Pons (tissue), 1 donor: Measurements from ENCODE around the gene FBXL13.
"Not testable (repeated sequence)": the region's sequence is repeated elsewhere in the genome, so short reads cannot be mapped to it uniquely, and the experiment has no call there.

Experiments
- DNase-seq: peaks from one replicate; pipeline ENCODE4 v3.0.0-alpha.2; 2016; ENCODE audit warnings: low spot score

The FBXL13 gene

DNA sequence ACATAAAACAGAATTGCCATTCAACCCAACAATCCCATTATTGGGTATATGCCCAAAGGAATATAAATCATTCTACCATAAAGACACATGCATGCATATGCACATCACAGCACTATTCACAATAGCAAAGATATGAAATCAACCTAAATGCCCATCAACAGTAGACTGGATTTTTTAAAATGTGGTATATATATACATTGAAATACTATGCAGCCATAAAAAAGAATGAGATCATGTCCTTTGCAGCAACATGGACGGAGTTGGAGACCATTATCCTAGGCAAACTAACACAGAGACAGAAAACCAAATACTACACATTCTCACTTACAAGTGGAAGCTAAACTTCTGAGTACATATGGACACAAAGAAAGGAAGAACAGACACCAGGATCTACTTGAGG is 51.0 kb downstream of the FBXL13 start:
- DNase-seq = not testable (repeated sequence)

GRCh38 chr7:103021490-103021889 is 53.1 kb downstream of the FBXL13 start:
- not testable (repeated sequence) for DNase-seq

DNA sequence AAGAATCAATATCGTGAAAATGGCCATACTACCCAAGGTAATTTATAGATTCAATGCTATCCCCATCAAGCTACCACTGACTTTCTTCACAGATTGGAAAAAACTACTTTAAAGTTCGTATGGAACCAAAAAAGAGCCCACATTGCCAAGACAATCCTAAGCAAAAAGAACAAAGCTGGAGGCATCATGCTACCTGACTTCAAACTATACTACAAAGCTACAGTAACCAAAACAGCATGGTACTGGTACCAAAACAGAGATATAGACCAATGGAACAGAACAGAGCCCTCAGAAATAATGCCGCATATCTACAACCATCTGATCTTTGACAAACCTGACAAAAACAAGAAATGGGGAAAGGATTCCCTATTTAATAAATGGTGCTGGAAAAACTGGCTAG is 53.7 kb downstream of the FBXL13 start:
- not testable (repeated sequence) for DNase-seq

DNA sequence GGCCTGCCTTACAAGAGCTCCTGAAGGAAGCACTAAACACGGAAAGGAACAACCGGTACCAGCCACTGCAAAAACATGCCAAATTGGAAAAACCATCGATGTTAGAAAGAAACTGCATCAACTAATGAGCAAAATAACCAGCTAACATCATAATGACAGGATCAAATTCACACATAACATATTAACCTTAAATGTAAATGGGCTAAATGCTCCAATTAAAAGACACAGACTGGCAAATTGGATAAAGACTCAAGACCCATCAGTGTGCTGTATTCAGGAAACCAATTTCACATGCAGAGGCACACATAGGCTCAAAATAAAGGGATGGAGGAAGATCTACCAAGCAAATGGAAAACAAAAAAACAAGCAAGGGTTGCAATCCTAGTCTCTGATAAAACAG is 56.3 kb downstream of the FBXL13 start:
- DNase-seq = not testable (repeated sequence)

GRCh38 chr7:103011650-103012049 is 62.9 kb downstream of the FBXL13 start:
- DNase-seq = no peak

- no peak for DNase-seq
These were observed 64.4 kb downstream of the FBXL13 start for GRCh38 chr7:103010211-103010610.

DNA sequence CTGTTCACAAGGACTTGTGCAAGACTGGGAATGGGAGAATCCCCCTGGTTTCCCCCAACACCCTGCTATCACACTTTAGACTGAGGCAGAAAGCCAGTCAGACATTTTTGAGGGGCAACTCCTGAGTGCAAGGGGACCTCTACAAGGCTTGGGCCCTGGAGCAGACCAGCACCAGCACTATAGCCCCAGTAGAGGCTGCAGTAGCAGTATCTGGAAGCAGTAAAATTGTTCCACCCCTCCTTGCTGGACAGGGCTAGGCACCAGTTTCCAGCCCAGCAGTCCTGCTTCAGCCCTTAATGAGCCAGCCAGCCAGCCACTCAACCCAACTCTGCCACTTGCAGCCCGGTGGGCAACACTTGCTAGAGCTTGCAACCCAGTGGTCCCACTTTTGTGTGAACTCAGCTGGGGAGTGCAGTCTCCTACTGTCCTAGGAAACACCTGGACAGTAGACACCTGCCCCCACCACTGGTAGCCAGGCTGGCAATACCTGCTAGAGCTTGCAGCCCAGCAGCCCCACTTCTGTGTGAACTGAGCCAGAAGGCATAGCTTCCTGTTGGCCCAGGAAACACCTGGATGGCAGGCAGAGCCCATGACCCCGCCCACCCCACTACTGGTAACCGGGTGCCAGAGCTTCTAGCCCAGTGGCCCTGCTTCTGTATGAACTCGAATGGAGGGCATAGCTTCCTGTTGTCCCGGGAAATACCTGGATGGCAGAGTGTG is 65.0 kb downstream of the FBXL13 start:
- DNase-seq = no peak

DNA sequence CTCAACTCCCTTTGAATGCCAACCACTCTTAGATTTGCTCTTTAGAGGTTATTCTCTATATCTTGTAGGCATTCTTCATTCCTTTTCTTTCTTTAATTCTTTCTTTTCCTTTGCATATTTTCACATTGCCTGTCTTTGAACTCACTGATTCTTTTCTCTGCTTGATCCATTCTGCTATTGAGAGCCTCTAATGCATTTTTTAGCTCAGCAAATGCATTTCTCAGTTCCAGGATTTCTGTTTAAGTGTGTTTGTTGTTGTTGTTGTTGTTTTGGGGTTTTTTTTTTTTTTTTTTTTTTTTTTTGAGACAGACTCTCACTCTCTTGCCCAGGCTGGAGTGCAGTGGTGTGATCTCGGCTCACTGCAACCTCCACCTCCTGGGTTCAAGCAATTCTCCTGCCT is 71.6 kb downstream of the FBXL13 start:
- DNase-seq = no peak

DNA sequence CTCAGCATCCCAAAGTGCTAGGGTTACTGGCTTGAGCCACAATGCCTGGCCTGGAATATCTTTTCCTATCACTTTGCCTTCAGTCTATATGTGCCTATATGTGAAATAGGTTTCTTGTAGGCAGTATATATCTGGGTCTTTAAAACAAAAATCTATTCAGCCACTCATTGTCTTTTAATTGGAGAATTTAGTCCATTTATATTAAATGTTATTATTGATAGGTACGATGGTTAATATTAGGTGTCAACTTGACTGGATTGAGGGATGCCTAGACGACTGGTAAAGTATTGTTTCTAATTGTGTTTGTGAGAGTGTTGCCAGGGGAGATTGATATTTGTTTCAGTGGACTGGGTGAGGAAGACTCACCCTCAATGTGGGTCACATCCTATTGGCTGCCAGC is 73.4 kb downstream of the FBXL13 start:
- DNase-seq = no peak

DNA sequence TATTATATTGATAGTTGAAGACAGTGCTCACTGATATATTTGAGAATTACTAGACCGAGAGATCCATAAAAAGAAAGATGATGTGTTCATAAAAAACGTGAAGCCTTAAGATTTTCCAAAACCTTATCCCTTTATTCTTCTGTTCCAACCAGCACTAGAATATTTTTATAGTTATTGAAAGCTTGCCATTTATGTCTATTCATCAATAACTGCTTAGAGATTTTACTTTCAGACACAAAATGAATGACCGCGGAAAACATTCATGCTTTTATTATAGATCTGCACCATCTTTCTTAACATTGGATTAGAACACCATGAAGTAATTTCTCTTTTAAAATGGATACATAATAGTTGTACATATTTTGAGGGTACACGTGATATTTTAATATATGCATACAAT is 77.6 kb downstream of the FBXL13 start:
- DNase-seq = no peak

DNA sequence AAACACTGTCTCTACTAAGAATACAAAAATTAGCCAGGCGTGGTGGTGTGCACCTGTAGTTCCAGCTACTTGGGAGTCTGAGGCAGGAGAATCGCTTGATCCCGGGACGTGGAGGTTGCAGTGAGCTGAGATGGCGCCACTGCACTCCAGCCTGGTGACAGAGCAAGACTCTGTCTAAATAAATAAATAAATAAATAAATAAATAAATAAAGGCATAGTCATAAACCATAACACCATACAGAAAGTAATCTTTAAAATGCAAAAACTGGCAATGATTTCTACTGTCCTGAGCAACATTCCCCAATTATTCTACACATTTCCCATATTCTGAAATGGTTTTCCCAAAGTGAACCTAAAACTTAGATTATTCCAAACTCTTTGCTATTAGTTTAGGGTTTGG is 79.0 kb downstream of the FBXL13 start:
- DNase-seq = not testable (repeated sequence)

GRCh38 chr7:102994567-102994966 is 80.0 kb downstream of the FBXL13 start:
- DNase-seq = no peak

DNA sequence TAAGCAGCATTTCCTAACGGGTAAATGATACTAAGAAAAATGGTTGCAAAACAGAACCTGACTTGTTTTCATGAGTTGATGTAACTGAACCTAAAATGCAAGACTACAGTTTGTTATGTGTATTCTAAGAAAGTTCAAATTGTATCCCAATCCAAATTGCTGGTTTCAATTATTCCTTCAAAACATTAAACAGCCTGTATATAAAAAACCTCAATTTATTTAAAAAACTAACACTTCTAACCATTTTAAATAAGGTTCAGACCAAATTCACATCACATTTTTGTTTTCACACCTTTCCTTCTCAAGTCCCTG is 80.9 kb downstream of the FBXL13 start:
- no peak for DNase-seq

GRCh38 chr7:102992938-102993717 is 81.5 kb downstream of the FBXL13 start:
- no peak for DNase-seq

- DNase-seq = no peak
These were observed 82.1 kb downstream of the FBXL13 start for GRCh38 chr7:102992509-102992937.

GRCh38 chr7:102991540-102992214 is 82.9 kb downstream of the FBXL13 start:
- no peak for DNase-seq

DNA sequence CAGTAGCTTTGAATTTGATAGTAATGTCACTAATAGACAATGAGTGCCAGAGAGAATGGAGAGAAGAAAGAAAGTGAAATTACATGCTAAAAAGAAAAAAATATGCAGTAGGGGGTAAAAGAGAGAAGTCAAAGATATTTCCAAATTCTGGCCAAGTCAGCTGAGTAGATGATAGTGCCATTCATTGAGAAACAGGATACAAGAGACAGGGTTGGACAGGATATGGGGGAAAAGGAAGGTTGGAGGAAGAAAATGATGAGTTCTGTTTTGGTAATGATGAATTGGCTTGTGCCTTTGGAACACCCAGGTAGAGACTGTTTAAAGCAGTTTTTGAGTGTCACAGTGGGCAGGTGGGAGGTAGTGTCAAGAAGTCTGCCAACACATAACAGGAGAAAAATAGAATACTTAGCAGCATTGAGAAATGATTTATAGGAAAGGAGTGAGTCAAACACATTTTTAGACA is 83.5 kb downstream of the FBXL13 start:
- DNase-seq = no peak

DNA sequence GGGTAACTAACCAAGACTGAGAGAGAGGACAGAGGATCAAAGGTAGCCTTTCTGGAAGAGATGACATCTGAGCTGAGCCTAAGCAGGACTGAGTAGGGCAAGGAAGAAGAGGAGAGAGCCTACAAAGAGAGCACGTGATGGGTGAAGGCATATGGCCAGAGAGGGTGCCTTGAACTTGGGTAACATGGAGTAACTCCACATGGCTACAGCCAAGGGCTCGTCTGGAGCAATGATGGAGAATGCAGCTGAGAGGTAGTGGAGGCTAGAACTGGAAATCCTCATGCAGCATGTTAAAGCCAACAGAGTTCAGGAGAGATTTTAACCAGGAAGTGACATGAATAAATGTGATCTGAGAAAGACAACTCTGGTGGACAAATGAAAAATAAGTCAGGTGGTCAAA is 84.0 kb downstream of the FBXL13 start:
- no peak for DNase-seq

- no peak for DNase-seq
These were observed 85.7 kb downstream of the FBXL13 start for GRCh38 chr7:102988631-102989560.

DNA sequence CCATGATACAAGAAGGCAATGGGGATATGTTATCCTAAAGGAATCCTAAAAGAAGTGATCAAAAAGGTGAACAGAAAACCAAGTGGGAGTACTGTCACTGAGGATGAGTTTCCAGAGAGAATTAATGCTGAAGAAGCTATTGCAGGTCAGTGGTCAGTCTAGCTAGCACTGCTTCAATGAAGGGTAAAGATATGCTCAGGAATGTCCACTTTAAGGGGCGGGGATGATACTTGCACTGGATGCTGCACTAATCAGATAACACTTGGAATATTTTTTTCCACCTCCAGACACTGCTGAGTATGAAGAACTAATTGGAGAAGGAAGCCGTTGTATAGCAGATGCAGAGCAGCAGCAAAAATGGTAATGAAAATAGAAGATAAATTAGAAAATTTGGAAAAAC is 86.5 kb downstream of the FBXL13 start:
- no peak for DNase-seq

- DNase-seq = no peak
These were observed 89.3 kb downstream of the FBXL13 start for GRCh38 chr7:102985176-102985783.
